Fibroblast of villous mesenchyme (primary cell): ENCODE results near the gene LEKR1. TPM values are rescaled to one million over a fixed set of nuclear protein-coding genes. Genes with fewer than 3 reads are reported as not detected.
A peak's percentile ranks its signal among the peaks of the same experiment; 100 is the strongest.

Source experiments
- DNase-seq: peaks from one replicate; pipeline ENCODE4 v3.0.0-alpha.2; 2010; ENCODE audit warnings: low read depth
- H3K4me3 ChIP-seq: 2 replicates; pipeline ENCODE4 v1.5.1; 2011; ENCODE audit warnings: low read depth, mild to moderate bottlenecking, low read length
- CTCF ChIP-seq: IDR thresholded peaks from 2 replicates; pipeline ENCODE4 v1.5.1; 2012; ENCODE audit warnings: low read depth, mild to moderate bottlenecking, low read length; ENCODE audit not compliant: insufficient read depth
- total RNA-seq: library from RNA; depleted of rRNA; stranded (reverse); fragments of >200 nt; gene quantifications from 2 replicates; pipeline ENCODE4 v1.2.3, GENCODE V29; 2012

LEKR1 gene
- total RNA-seq = 0.86 and 0.97 TPM in 2 replicates

- TF ChIP-seq CTCF = no peak
- peak; percentile 96 for DNase-seq
- H3K4me3 ChIP-seq = peak within 1 kb of the TSS; percentile 71
Measured at GRCh38 chr3:156826144-156826895, at the start of gene LEKR1. LEKR1 (plus strand) TSS chr3:156826353; CDS start chr3:156829330, 2,977 bp downstream.

- no peak overlapping the region for H3K4me3 ChIP-seq
- no peak for DNase-seq
- no peak for TF ChIP-seq CTCF
Measured at GRCh38 chr3:156776871-156777270, 49.3 kb upstream of the LEKR1 start.

GRCh38 chr3:156781310-156782230 is 44.6 kb upstream of the LEKR1 start:
- no peak for TF ChIP-seq CTCF
- no peak overlapping the region for H3K4me3 ChIP-seq
- peak; percentile 50 for DNase-seq

GRCh38 chr3:156782319-156782718 is 43.8 kb upstream of the LEKR1 start:
- no peak for TF ChIP-seq CTCF
- DNase-seq = no peak
- H3K4me3 ChIP-seq = no peak overlapping the region

GRCh38 chr3:156782921-156783320 is 43.2 kb upstream of the LEKR1 start:
- TF ChIP-seq CTCF = no peak
- no peak overlapping the region for H3K4me3 ChIP-seq
- DNase-seq = no peak

- no peak for DNase-seq
- TF ChIP-seq CTCF = no peak
- no peak overlapping the region for H3K4me3 ChIP-seq
Measured at GRCh38 chr3:156787001-156787400, 39.2 kb upstream of the LEKR1 start.
